Fibroblast of skin of left biceps (primary cell): Measurements from ENCODE around the gene DPP10.

ENCODE experiments used
- DNase-seq, 2 experiments: peaks; one replicate each; pipeline ENCODE4 v3.0.0-alpha.2; 2013; ENCODE audit warnings: low read depth in 2 of 2

DPP10 gene

GRCh38 chr2:115248066-115248465, 805.6 kb downstream of the DPP10 start:
- no peak for DNase-seq

- DNase-seq, result no peak
Measured at GRCh38 chr2:115277366-115277765, 834.9 kb downstream of the DPP10 start.

GRCh38 chr2:115285416-115285815, 843.0 kb downstream of the DPP10 start:
- no peak for DNase-seq

GRCh38 chr2:115290478-115290877, 848.0 kb downstream of the DPP10 start:
- no peak for DNase-seq

- DNase-seq, result no peak
Measured at GRCh38 chr2:115292742-115293141, 850.3 kb downstream of the DPP10 start.

- DNase-seq, result no peak
Measured at GRCh38 chr2:115294999-115295398, 852.6 kb downstream of the DPP10 start.

GRCh38 chr2:115297056-115297455, 854.6 kb downstream of the DPP10 start:
- DNase-seq, result no peak

GRCh38 chr2:115299199-115299598, 856.8 kb downstream of the DPP10 start:
- DNase-seq, result no peak

GRCh38 chr2:115305712-115306111, 863.3 kb downstream of the DPP10 start:
- no peak for DNase-seq

- DNase-seq, result no peak
Measured at GRCh38 chr2:115314119-115314518, 871.7 kb downstream of the DPP10 start.

- no peak for DNase-seq
Measured at GRCh38 chr2:115327061-115327460, 884.6 kb downstream of the DPP10 start.

GRCh38 chr2:115359550-115359949, 917.1 kb downstream of the DPP10 start:
- DNase-seq, result no peak

- no peak for DNase-seq
Measured at GRCh38 chr2:115364093-115364492, 921.7 kb downstream of the DPP10 start.

GRCh38 chr2:115369400-115369799, 927.0 kb downstream of the DPP10 start:
- no peak for DNase-seq

- DNase-seq, result no peak
Measured at GRCh38 chr2:115374981-115375380, 932.5 kb downstream of the DPP10 start.

GRCh38 chr2:115384399-115384798, 942.0 kb downstream of the DPP10 start:
- DNase-seq, result no peak

- no peak for DNase-seq
Measured at GRCh38 chr2:115386465-115386864, 944.0 kb downstream of the DPP10 start.

- DNase-seq, result no peak
Measured at GRCh38 chr2:115389024-115389423, 946.6 kb downstream of the DPP10 start.

GRCh38 chr2:115389898-115390565, 947.6 kb downstream of the DPP10 start:
- no peak for DNase-seq

- no peak for DNase-seq
Measured at GRCh38 chr2:115396579-115396978, 954.1 kb downstream of the DPP10 start.

GRCh38 chr2:115400940-115401339, 958.5 kb downstream of the DPP10 start:
- DNase-seq, result no peak

GRCh38 chr2:115412501-115412900, 970.1 kb downstream of the DPP10 start:
- no peak for DNase-seq

- no peak for DNase-seq
Measured at GRCh38 chr2:115413791-115414190, 971.4 kb downstream of the DPP10 start.

GRCh38 chr2:115414466-115414865, 972.0 kb downstream of the DPP10 start:
- no peak for DNase-seq
